HG02610 (cell line): ENCODE data around the gene ZNF827.
"Not testable (repeated sequence)": the region's sequence is repeated elsewhere in the genome, so short reads cannot be mapped to it uniquely, and the experiment has no call there.

Experiments
- ATAC-seq: cut with Tn5 transposase; IDR thresholded peaks from one replicate; pipeline ENCODE4 v1.9.1; 2021; ENCODE audit warnings: mild to moderate bottlenecking, moderate library complexity; ENCODE audit not compliant: unreplicated experiment

Gene ZNF827

GRCh38 chr4:145839151-145839550 is 99.5 kb downstream of the ZNF827 start:
- ATAC-seq, result no peak

GRCh38 chr4:145832384-145832783 is 106.2 kb downstream of the ZNF827 start:
- not testable (repeated sequence) for ATAC-seq

GRCh38 chr4:145830699-145831098 is 107.9 kb downstream of the ZNF827 start:
- ATAC-seq, result peak; percentile 51

GRCh38 chr4:145829629-145830395 is 108.8 kb downstream of the ZNF827 start:
- peak; percentile 78 for ATAC-seq

GRCh38 chr4:145828802-145829485 is 109.7 kb downstream of the ZNF827 start:
- peak; percentile 60 for ATAC-seq

- no peak for ATAC-seq
These were observed 110.7 kb downstream of the ZNF827 start for GRCh38 chr4:145827885-145828284.

GRCh38 chr4:145825255-145825654 is 113.4 kb downstream of the ZNF827 start:
- ATAC-seq, result no peak

GRCh38 chr4:145824463-145824862 is 114.2 kb downstream of the ZNF827 start:
- no peak for ATAC-seq

- peak; percentile 82 for ATAC-seq
These were observed 114.9 kb downstream of the ZNF827 start for GRCh38 chr4:145823743-145824142.

- ATAC-seq, result no peak
These were observed 116.0 kb downstream of the ZNF827 start for GRCh38 chr4:145822581-145822980.

- ATAC-seq, result no peak
These were observed 116.4 kb downstream of the ZNF827 start for GRCh38 chr4:145822181-145822580.

GRCh38 chr4:145821766-145822165 is 116.9 kb downstream of the ZNF827 start:
- no peak for ATAC-seq

GRCh38 chr4:145820407-145820806 is 118.2 kb downstream of the ZNF827 start:
- ATAC-seq, result no peak

- no peak for ATAC-seq
These were observed 118.8 kb downstream of the ZNF827 start for GRCh38 chr4:145819853-145820181.

- ATAC-seq, result no peak
These were observed 119.3 kb downstream of the ZNF827 start for GRCh38 chr4:145819101-145819852.

- no peak for ATAC-seq
These were observed 120.6 kb downstream of the ZNF827 start for GRCh38 chr4:145818011-145818410.

GRCh38 chr4:145816091-145816490 is 122.5 kb downstream of the ZNF827 start:
- ATAC-seq, result no peak

- no peak for ATAC-seq
These were observed 123.0 kb downstream of the ZNF827 start for GRCh38 chr4:145815626-145816025.

- ATAC-seq, result peak; percentile 60
These were observed 123.5 kb downstream of the ZNF827 start for GRCh38 chr4:145815027-145815612.

- ATAC-seq, result no peak
These were observed 124.4 kb downstream of the ZNF827 start for GRCh38 chr4:145814246-145814645.

GRCh38 chr4:145812919-145813318 is 125.7 kb downstream of the ZNF827 start:
- ATAC-seq, result no peak
